SU-DHL-6 (cell line): ENCODE measurements around the gene VWC2.

Source experiments
- H2AFZ ChIP-seq: fragments of 200-600 bp; sonication (generic); 2 replicates; pipeline ENCODE4 v1.6.1; 2014; ENCODE audit warnings: low read depth, mild to moderate bottlenecking, moderate library complexity, mixed read lengths, antibody characterized with exemption, low read length; ENCODE audit not compliant: severe bottlenecking
- H3F3A ChIP-seq: fragments of 200-600 bp; shearing (Covaris generic); 2 replicates; pipeline ENCODE4 v1.6.0; 2016; ENCODE audit warnings: antibody characterized with exemption, mild to moderate bottlenecking; ENCODE audit not compliant: insufficient read depth
- H3K27ac ChIP-seq: fragments of 200-600 bp; sonication (generic); 2 replicates; pipeline ENCODE4 v1.5.1; 2016; ENCODE audit warnings: low read depth, mild to moderate bottlenecking, low read length, moderate library complexity, mixed read lengths
- H3K27me3 ChIP-seq: fragments of 200-600 bp; sonication (generic), shearing (Covaris generic); 2 replicates; pipeline ENCODE4 v1.6.0; 2014; ENCODE audit warnings: mild to moderate bottlenecking, low read length
- H3K36me3 ChIP-seq: fragments of 200-600 bp; sonication (generic); 2 replicates; pipeline ENCODE4 v1.6.1; 2014; ENCODE audit warnings: mild to moderate bottlenecking, low read length, mixed read lengths
- H3K4me2 ChIP-seq: fragments of 300-600, 200-600 bp; shearing (Covaris generic), sonication (generic); 2 replicates; pipeline ENCODE4 v1.6.0; 2014; ENCODE audit warnings: low read length, low read depth, mild to moderate bottlenecking; ENCODE audit not compliant: poor library complexity, severe bottlenecking
- H3K4me3 ChIP-seq: fragments of 200-600 bp; sonication (generic); 2 replicates; pipeline ENCODE4 v1.5.1; 2014; ENCODE audit warnings: antibody characterized with exemption, low read length, mild to moderate bottlenecking, mixed read lengths; ENCODE audit not compliant: insufficient read depth, poor library complexity, severe bottlenecking
- H3K79me2 ChIP-seq: fragments of 200-600 bp; sonication (generic); 2 replicates; pipeline ENCODE4 v1.6.1; 2014; ENCODE audit warnings: mild to moderate bottlenecking, low read length, moderate library complexity; ENCODE audit not compliant: insufficient read depth
- H3K9ac ChIP-seq: fragments of 200-600 bp; sonication (generic); 2 replicates; pipeline ENCODE4 v1.7.0; 2014; ENCODE audit warnings: mild to moderate bottlenecking, low read length
- H3K9me2 ChIP-seq: fragments of 200-600 bp; sonication (generic); replicated peaks from 2 replicates; pipeline ENCODE4 v1.6.1; 2014; ENCODE audit warnings: low read length; ENCODE audit not compliant: insufficient read depth
- H3K9me3 ChIP-seq: fragments of 200-600 bp; sonication (generic); 2 replicates; pipeline ENCODE4 v1.6.1; 2014; ENCODE audit warnings: low read length, mixed read lengths; ENCODE audit not compliant: insufficient read depth
- H4K20me1 ChIP-seq: fragments of 200-600 bp; sonication (generic); 2 replicates; pipeline ENCODE4 v1.6.1; 2014; ENCODE audit warnings: low read depth, mild to moderate bottlenecking, antibody characterized with exemption, low read length, moderate library complexity, mixed read lengths
- CTCF ChIP-seq: fragments of 200-600 bp; sonication (generic); IDR thresholded peaks from one replicate; pipeline ENCODE4 v1.5.1; 2017; ENCODE audit warnings: antibody characterized with exemption, mild to moderate bottlenecking, low read length, moderate library complexity; ENCODE audit not compliant: insufficient read depth, poor library complexity, severe bottlenecking
- EZH2phosphoT487 ChIP-seq: fragments of 200-600 bp; sonication (generic), shearing (Covaris generic); conservative IDR thresholded peaks from 2 replicates; pipeline ENCODE4 v1.6.1; 2018; ENCODE audit warnings: mild to moderate bottlenecking, antibody characterized with exemption, low read length, moderate library complexity, mixed read lengths

Gene VWC2

GRCh38 chr7:49762666-49763065, 10.8 kb upstream of the VWC2 start:
- Histone ChIP-seq H3K4me2 (no peak overlapping the region), H3K9me2 (no peaks in the 10 kb centered on the region), H3F3A (no peaks in the 10 kb centered on the region), H3K36me3 (no peaks in the 10 kb centered on the region), H4K20me1 (no peaks in the 10 kb centered on the region; the same call in 1 of the 2 replicates), H3K9ac (no peak overlapping the region), H2AFZ (no peak overlapping the region), H3K9me3 (no peaks in the 10 kb centered on the region), H3K27ac (no peak overlapping the region), H3K27me3 (no peaks in the 10 kb centered on the region), H3K4me3 (no peak overlapping the region), H3K79me2 (no peaks in the 10 kb centered on the region)
- TF ChIP-seq CTCF (no peak), EZH2phosphoT487 (no peak)

GRCh38 chr7:49763791-49764190, 9.6 kb upstream of the VWC2 start:
- TF ChIP-seq CTCF (no peak), EZH2phosphoT487 (no peak)
- no peaks in the 10 kb centered on the region for H3K79me2 ChIP-seq
- no peaks in the 10 kb centered on the region for H3K27me3 ChIP-seq
- no peak overlapping the region for H3K4me2 ChIP-seq
- no peaks in the 10 kb centered on the region for H3F3A ChIP-seq
- H3K9ac ChIP-seq: no peak overlapping the region
- no peaks in the 10 kb centered on the region for H3K36me3 ChIP-seq
- no peaks in the 10 kb centered on the region for H3K9me3 ChIP-seq
- H3K4me3 ChIP-seq: no peak overlapping the region
- H3K27ac ChIP-seq: no peak overlapping the region
- H4K20me1 ChIP-seq: no peaks in the 10 kb centered on the region; the same call in 1 of the 2 replicates
- H3K9me2 ChIP-seq: no peaks in the 10 kb centered on the region
- no peak overlapping the region for H2AFZ ChIP-seq

GRCh38 chr7:49766966-49767365, 6.5 kb upstream of the VWC2 start:
- Histone ChIP-seq H3K9ac (no peak overlapping the region), H3K27me3 (no peaks in the 10 kb centered on the region), H3K4me2 (no peak overlapping the region), H3F3A (no peaks in the 10 kb centered on the region), H3K79me2 (no peaks in the 10 kb centered on the region), H3K9me2 (no peaks in the 10 kb centered on the region), H2AFZ (no peak overlapping the region), H3K36me3 (no peaks in the 10 kb centered on the region), H3K9me3 (no peaks in the 10 kb centered on the region), H4K20me1 (no peaks in the 10 kb centered on the region), H3K4me3 (no peak overlapping the region), H3K27ac (no peak overlapping the region)
- no peak for TF ChIP-seq EZH2phosphoT487
- TF ChIP-seq CTCF: no peak

DNA sequence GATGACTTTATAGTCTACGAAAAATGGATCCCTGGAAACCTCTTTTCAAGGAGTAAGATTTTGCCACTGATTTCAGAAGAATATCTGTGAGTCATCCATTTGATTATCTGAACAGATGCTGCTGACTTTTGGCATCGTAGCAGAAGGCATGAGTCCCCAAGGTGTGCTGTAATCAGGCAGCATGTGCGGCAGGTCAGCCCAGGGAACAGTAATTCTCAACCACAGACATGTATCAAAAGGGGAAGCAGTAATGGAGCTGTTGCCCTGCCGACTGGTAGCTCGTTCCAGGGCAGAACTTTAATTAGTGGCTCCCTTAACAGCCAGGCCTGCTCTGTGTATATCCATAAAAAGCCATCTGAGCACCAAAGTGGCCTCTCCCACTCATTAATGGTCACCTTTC, 5.7 kb upstream of the VWC2 start:
- no peaks in the 10 kb centered on the region for H3K9me3 ChIP-seq
- no peaks in the 10 kb centered on the region for H3K36me3 ChIP-seq
- no peak overlapping the region for H2AFZ ChIP-seq
- no peak overlapping the region for H3K4me2 ChIP-seq
- H4K20me1 ChIP-seq: no peaks in the 10 kb centered on the region
- H3F3A ChIP-seq: no peaks in the 10 kb centered on the region
- H3K9ac ChIP-seq: no peak overlapping the region
- no peak overlapping the region for H3K4me3 ChIP-seq
- H3K27me3 ChIP-seq: no peaks in the 10 kb centered on the region
- no peaks in the 10 kb centered on the region for H3K79me2 ChIP-seq
- no peaks in the 10 kb centered on the region for H3K9me2 ChIP-seq
- TF ChIP-seq EZH2phosphoT487 (no peak), CTCF (no peak)
- H3K27ac ChIP-seq: no peak overlapping the region
